COLO668 (cell line): ENCODE data around the gene TSEN2.
"Not testable (repeated sequence)": the region's sequence is repeated elsewhere in the genome, so short reads cannot be mapped to it uniquely, and the experiment has no call there.

ENCODE experiments used
- DNase-seq: peaks from one replicate; lab custom pipeline; 2025; ENCODE audit not compliant: unreplicated experiment; lab: John Stamatoyannopoulos, UW

Gene TSEN2

GRCh38 chr3:12484198-12484982 is at the start of gene TSEN2:
TSS of gene TSEN2 (plus strand) at chr3:12484480. CDS start at chr3:12489801, 5,321 bp downstream.
- DNase-seq = peak; percentile 94

- DNase-seq = no peak
Observed at GRCh38 chr3:12436514-12437220, 47.6 kb upstream of the TSEN2 start.

GRCh38 chr3:12437221-12437605 is 47.1 kb upstream of the TSEN2 start:
- DNase-seq = no peak

DNA sequence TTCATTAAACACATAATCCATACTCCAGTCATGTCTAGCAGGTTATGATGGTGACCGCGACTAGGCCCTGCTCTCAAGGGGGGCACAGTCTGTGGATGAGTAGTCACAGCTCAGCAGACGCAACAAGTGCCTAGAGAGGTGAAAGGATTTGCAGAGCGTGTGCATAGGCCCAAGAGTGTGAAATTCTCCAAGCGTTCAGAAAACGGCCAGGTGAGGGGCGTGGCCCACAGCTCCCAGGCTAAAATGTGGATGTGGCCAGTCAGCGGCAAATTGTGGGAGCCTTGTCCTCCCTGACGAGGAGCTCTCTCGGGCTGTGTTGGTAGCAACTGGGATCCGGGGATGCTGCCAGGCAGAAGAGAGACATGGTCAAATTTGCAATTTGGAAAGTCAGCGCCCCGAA is 46.4 kb upstream of the TSEN2 start:
- DNase-seq = no peak

DNA sequence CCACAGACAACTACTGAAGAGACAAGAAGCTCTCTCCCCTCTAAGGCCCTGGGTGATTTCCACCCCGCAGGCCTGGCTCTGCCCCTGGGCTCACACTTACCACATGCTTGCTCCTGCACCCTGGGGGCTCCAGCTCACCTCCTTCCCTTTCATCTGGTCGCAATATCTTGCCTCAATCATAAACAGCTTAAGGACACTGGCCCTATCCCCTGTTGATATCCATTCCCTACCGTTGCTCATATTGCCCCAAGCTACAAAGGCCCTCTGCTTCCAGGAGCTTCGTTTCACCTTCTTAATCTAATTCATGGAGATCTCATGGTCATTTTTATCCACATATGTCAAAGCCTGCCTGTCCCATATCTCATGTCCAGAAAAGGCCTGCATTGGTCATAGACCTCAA is 46.0 kb upstream of the TSEN2 start:
- no peak for DNase-seq

DNA sequence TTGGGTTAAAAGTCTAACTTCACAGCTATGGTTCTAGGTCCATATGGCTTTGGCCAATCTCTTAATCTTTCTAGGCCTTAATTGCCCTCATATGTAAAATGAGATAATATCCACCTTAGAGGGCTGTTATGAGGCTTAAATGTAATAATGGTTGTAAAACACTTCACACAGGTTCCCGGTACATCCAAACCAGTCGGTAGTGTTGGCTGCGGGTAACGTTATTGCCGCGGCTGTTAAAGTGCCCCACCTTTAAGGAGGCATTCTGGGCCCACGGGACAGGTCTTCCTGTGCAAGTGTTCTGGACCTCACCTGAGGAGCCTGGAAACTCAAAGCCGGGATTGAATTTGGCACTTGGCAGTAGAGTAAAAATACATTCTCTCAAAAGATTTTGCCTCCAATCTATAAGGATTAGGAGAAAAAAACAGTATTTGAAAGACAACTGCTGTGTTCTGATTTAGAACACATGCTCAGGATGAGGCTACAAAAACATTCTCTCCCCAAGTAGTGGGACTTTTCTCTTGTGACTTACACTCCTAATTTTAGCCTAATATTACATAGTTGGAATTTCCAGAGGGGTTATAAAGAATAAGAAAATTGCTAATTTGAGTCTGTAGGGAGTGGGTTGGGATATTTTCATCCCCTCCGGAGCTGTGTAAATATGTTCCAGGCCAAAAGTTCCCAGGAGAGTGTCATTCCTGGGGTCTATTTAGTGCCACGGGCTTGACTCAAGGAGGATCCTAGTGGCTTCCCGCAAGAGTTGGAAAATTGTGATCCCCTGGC is 44.9 kb upstream of the TSEN2 start:
- no peak for DNase-seq

DNA sequence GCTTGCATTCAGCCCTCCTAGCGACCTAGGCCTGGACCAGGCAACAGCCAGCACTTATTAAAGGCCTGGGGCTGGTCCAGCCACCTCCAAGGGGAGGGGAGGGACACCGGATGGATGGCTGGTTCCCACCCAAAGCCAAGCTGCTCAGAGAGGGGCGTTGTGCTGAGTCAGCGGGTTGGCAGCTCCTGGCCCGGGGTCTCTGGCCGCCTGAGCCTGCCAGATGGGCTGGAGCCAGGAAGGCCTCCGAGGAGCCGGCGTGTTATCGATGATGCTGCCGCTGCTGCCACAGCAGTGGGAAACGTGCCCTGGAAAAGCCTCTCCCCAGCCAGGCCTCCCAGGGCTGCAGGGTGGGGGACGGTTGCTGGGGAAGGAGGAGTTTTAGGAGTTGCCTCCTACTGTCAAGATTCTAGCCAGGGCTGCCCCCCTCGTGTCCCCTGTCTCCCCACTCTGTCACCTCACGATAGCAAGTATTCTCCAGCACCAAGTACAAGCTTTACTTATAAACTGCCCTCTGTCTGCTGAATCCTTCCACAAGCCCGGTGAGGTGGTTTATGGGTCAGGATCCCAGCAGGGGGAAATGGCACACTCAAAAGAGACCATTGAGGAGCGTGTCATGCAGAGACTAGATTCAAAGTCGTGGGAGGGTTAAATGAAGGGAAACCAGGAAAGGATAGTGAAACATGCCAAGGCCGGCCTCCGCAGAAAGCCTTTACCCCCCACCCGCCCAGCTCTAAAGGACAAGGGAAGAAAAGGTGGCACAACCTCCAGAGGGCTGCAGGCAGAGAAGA is 43.2 kb upstream of the TSEN2 start:
- DNase-seq = no peak

DNA sequence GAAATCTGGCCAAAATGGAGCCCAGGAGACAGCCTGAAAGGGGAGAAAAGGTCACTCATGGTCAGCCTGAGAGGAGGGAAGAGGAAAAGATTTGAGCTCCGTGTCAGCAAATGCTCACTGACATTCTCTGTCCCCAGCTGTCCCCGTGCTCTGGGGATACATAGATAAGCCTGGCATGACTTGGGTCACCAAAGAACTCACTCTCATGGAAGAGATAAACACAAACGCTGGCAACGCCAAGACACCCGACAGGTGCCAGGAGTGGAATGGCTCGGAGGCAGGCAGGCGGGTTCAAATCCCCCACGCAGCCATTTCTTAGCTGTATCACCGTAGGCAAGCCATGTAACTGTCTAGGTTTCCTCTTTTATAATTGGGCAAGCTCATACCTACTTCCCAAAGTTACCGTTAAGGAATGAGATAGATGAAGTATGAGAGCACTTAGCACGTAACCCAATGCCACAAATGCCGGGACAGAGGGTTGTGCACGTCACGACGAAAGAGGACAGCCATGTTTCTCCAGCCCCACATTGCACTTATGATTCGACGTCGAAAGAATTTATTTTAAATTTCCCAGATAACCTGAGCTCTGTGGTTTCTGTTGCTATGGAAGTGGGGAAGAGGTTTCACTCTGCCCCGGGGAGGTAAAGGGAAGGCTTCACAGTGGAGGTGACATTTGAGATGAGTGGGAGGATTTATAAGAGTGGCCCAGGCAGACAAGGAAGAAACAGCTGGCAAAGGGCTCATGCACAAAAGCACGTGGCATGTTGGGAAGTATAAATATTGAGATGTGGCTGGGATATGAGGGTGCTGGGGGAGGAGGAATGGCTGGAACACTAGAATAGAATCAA is 41.4 kb upstream of the TSEN2 start:
- DNase-seq = no peak

DNA sequence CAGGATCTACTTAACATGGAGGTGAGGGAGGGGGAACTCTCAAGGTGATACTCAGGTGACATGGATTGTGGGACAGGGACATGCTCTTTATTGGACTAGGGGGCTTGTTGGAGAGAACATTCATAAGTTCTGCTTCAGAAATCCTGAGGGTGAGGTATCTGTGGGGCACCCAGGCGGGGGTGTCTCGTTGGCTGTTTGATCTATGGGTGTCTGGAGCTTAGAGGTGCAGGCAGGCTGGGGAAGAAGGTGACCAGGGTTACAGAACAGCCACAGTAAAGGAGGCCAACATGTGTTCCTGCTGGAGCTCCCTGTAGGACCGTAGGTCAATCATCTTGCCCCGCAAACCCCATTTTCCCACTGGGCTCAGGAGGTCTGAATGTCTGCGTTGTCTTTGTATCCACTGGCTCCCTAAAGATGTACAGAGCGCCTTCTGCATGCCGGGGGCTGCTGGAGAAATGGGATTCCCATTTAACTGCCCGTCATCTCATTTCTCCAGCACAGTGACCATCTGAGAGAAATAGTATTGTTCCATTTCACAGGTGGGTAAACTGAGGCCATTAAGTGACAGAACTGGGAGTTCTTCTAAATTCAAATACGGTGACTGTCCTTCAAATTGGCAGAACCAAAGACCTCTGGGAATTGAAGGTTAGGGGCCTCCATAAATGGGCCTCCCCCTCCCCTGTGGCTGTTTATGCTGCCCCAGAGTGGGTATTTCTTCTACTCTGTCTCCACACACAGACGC is 40.3 kb upstream of the TSEN2 start:
- no peak for DNase-seq

DNA sequence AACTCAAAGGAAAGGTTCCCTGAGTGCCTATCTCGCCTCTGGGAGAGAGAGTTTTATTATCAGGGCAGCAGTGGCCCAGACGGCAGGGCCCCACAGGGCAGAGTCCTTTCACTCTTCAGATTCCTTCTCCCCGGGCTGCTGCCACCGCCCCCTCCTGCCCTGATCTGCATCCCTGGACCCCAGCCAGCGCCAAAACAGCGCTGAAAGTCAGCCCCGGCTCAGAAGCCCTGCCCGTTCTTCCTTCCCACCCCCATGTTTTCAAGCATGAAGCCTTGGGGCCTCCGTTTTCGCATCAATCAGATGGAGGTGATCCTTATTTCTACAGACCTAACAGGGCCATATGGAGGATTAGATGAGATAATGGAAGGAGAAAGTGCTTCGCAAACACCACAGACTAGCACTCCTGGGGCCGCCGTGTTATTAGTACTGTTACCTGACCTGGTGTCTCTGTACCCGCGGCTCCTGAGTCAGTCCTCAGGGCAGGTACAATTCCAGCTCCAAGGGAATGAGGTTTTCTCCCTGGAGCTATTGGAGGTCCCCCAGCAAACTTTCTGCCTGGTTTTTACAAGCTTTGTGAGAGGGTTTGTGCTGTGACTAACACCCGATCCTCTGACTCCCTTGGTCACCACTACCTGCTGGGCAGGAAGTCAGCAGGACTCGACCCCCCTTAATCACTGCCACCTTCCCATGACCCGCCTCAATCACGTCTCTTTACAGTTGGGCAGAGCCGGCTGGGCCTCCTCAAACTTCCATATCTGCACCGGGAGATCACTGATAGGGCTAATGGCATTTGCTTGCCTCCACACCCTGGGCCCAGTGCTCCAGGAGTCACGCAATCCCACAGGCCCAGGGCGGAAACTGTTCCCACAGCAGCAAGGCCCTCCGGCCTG is 39.5 kb upstream of the TSEN2 start:
- no peak for DNase-seq

GRCh38 chr3:12445523-12446240 is 38.6 kb upstream of the TSEN2 start:
- no peak for DNase-seq

DNA sequence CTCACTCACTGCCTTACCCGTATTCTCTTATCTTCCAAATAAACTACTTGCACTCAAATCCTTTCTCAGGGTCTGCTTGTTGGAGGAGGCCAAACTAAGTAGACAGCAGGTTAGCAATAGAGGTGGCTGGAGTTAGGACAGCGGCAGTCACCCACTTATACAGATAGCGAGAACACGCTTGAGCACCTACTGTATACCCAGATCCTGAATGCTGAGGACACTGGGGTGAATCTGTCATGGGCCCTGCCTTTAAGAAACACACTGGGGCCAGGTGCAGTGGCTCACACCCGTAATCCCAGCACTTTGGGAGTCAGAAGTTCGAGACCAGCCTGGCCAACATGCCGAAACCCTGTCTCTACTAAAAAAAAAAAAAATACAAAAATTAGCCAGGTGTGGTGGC is 38.0 kb upstream of the TSEN2 start:
- no peak for DNase-seq

DNA sequence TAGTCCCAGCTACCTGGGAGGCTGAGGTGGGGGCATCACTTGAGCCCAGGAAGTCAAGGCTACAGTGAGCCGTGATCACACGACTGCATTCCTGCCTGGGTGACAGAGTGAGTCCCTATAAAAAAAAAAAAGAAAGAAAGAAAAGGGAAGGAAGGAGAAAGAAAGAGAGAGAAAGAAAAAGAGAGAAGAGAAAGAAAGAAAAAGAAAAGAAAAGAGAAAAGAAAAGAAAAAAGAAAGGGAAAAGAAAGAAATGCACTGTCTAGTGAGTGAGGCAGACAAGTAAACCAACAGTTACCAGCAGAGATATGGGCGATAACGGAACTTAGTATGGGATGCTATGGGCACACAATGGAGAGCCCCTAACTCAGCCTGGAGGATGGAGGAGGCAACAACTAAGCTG is 37.2 kb upstream of the TSEN2 start:
- no peak for DNase-seq

DNA sequence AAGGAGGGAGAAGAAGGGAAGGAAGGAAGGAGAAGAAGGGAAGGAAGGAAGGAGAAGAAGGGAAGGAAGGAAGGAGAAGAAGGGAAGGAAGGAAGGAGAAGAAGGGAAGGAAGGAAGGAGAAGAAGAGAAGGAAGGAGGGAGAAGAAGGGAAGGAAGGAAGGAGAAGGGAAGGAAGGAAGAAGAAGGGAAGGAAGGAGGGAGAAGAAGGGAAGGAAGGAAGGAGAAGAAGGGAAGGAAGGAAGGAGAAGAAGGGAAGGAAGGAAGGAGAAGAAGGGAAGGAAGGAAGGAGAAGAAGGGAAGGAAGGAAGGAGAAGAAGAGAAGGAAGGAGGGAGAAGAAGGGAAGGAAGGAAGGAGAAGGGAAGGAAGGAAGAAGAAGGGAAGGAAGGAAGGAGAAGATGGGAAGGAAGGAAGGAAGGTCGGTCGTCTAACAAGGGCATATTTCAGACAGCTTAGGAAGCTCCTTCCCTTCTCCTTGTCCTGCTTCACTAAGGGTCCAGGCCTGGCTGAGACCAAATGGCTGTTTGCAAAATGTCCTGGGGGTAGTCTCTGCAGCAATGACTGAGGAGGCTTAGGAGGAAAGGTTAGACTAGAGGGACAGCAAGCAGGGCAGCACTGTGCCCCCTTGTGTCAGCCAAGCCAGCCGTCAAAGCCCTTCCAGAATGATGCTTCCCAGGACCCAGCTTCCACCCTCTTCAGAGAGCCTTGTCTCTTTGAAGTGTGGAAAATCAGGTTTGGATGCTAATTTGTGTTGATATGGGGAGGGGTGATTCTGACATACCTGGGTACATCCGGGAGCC is 35.7 kb upstream of the TSEN2 start:
- DNase-seq = not testable (repeated sequence)

GRCh38 chr3:12449889-12450682 is 34.2 kb upstream of the TSEN2 start:
- DNase-seq = no peak

DNA sequence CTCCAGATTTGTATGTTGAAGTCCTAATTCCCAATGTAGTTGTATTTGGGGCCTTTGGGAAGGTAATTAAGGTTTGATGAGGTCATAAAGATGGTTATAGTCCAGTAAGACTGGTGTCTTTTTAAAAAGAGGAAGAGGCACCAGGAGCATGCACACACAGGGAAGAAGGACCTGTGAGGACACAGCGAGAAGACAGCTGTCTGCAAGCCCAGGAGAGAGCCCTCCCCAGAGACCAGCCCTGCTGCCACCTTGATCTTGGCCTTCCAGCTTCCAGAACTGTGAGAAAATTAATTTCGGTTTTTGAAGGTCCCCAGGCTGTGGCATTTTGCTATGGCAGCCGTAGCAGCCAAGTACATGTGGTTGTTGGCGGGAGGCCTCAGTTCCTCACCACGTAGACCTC is 32.8 kb upstream of the TSEN2 start:
- DNase-seq = no peak
